Smooth muscle cell (in vitro differentiated cells): ENCODE results near the gene ACSL4. TPM values are rescaled to one million over a fixed set of nuclear protein-coding genes. Genes with fewer than 3 reads are reported as not detected.

Experiments used
- DNase-seq: peaks from one replicate; lab custom pipeline; 2025; ENCODE audit not compliant: unreplicated experiment; lab: John Stamatoyannopoulos, UW
- H2AFZ ChIP-seq: fragments of 200-600 bp; sonication (generic); 2 replicates; pipeline ENCODE4 v1.6.0; 2016; ENCODE audit warnings: antibody characterized with exemption, low read depth, mild to moderate bottlenecking
- H3F3A ChIP-seq: fragments of 200-600 bp; sonication (generic); 2 replicates; pipeline ENCODE4 v1.6.0; 2017; ENCODE audit warnings: antibody characterized with exemption, low read depth
- H3K27ac ChIP-seq: fragments of 200-600 bp; sonication (generic); 2 replicates; pipeline ENCODE4 v1.5.1; 2016; ENCODE audit warnings: low read depth, mild to moderate bottlenecking
- H3K27me3 ChIP-seq: fragments of 200-600 bp; sonication (generic); 2 replicates; pipeline ENCODE4 v1.6.1; 2016; ENCODE audit warnings: low read depth, mild to moderate bottlenecking
- H3K36me3 ChIP-seq: fragments of 200-600 bp; sonication (generic); 2 replicates; pipeline ENCODE4 v1.5.1; 2016; ENCODE audit warnings: low read depth
- H3K4me1 ChIP-seq: fragments of 200-600 bp; sonication (generic); 2 replicates; pipeline ENCODE4 v1.5.1; 2016; ENCODE audit warnings: low read depth
- H3K4me2 ChIP-seq: fragments of 200-600 bp; sonication (generic); 2 replicates; pipeline ENCODE4 v1.6.0; 2016; ENCODE audit warnings: mild to moderate bottlenecking
- H3K4me3 ChIP-seq: fragments of 200-600 bp; sonication (generic); 2 replicates; pipeline ENCODE4 v1.5.1; 2016; ENCODE audit warnings: mild to moderate bottlenecking
- H3K79me2 ChIP-seq: fragments of 200-600 bp; sonication (generic); 2 replicates; pipeline ENCODE4 v1.6.0; 2016; ENCODE audit warnings: low read depth, mild to moderate bottlenecking
- H3K9ac ChIP-seq: fragments of 200-600 bp; sonication (generic); 2 replicates; pipeline ENCODE4 v1.6.0; 2016; ENCODE audit warnings: low read depth
- H3K9me3 ChIP-seq: fragments of 200-600 bp; sonication (generic); replicated peaks from 2 replicates; pipeline ENCODE4 v1.5.1; 2016; ENCODE audit warnings: low read depth
- H4K20me1 ChIP-seq: fragments of 200-600 bp; sonication (generic); 2 replicates; pipeline ENCODE4 v1.6.0; 2016; ENCODE audit warnings: low read depth
- WGBS: methylation state at CpG from one replicate; pipeline ENCODE4 v1.1.7; 2016; ENCODE audit warnings: low lambda C conversion rate; 5-methylcytosine and 5-hydroxymethylcytosine counted together
- polyA plus RNA-seq: library from polyadenylated mRNA; unstranded; fragments of >200 nt; fragmentation: Nextera tagmentation; extraction: Ambion mirVana; gene quantifications from 2 replicates; pipeline ENCODE4 v1.2.1, GENCODE V29; 2016
- total RNA-seq: library from RNA; depleted of rRNA; stranded (reverse); fragments of >200 nt; gene quantifications from 2 replicates; pipeline ENCODE4 v1.2.3, GENCODE V29; 2014
- TF ChIP-seq, protein P1 (sequence below): fragments of 200-600 bp; sonication (generic); IDR thresholded peaks from 2 replicates; pipeline ENCODE4 v1.5.1; 2017; ENCODE audit warnings: borderline replicate concordance, mild to moderate bottlenecking, antibody characterized with exemption; ENCODE audit not compliant: insufficient read depth, poor library complexity, severe bottlenecking

The ACSL4 gene
- total and polyA plus RNA-seq, 2 experiments from 2014 or later, result 15.4 to 79.0 TPM

DNA sequence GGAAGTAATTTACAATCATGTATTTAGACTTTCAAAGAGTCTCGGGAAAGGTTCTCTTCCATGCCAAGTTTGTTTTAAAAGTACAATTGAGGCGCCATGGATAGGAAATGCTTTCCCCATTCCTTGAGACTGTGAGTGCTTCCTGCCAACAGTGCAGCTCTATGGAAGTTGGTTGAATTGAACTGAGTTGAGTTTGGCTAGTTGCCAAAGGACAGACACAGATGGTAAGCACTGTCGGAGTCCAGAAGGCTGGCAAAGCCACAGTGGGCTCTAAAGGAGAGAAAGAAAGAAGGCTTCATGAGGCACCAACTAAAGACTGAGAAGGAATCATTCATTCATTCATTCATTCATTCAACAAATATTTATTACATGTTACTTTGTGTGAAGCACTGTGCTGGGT, 103.7 kb downstream of the ACSL4 start:
- Histone ChIP-seq H3K9me3 (no peaks in the 10 kb centered on the region), H3K36me3 (no peaks in the 10 kb centered on the region), H3K79me2 (no peaks in the 10 kb centered on the region), H3F3A (no peaks in the 10 kb centered on the region), H2AFZ (no peak overlapping the region), H3K4me3 (no peak overlapping the region), H3K27me3 (no peaks in the 10 kb centered on the region), H3K4me1 (no peaks in the 10 kb centered on the region), H3K9ac (no peak overlapping the region), H3K4me2 (no peak overlapping the region), H3K27ac (no peak overlapping the region), H4K20me1 (no peaks in the 10 kb centered on the region)
- 82% methylated on average over 3 of the region's 3 CpGs for WGBS
- DNase-seq, result no peak
- TF ChIP-seq, protein P1, sequence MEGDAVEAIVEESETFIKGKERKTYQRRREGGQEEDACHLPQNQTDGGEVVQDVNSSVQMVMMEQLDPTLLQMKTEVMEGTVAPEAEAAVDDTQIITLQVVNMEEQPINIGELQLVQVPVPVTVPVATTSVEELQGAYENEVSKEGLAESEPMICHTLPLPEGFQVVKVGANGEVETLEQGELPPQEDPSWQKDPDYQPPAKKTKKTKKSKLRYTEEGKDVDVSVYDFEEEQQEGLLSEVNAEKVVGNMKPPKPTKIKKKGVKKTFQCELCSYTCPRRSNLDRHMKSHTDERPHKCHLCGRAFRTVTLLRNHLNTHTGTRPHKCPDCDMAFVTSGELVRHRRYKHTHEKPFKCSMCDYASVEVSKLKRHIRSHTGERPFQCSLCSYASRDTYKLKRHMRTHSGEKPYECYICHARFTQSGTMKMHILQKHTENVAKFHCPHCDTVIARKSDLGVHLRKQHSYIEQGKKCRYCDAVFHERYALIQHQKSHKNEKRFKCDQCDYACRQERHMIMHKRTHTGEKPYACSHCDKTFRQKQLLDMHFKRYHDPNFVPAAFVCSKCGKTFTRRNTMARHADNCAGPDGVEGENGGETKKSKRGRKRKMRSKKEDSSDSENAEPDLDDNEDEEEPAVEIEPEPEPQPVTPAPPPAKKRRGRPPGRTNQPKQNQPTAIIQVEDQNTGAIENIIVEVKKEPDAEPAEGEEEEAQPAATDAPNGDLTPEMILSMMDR, result no peak

DNA sequence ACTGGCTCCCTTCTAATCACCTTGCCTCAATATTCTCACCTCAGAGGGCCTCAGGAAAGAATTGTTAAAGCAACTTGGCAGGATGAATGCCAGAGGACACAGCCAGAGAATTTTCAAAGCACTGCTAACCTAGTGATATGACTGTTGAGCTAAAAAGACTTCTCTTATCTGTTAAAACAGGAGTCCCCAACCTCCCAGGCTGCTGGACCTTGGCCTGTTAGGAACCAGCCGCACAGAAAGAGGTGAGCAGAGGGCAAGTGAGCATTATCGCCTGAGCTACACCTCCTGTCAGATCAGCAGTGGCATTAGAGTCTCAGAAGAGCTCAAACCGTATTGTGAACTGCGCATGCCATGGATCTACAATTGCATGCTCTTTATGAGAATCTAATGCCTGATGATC, 106.4 kb downstream of the ACSL4 start:
- Histone ChIP-seq H3F3A (no peaks in the 10 kb centered on the region), H3K27ac (no peak overlapping the region), H3K9ac (no peak overlapping the region), H3K9me3 (no peaks in the 10 kb centered on the region), H3K4me3 (no peak overlapping the region), H4K20me1 (no peaks in the 10 kb centered on the region), H3K4me1 (no peaks in the 10 kb centered on the region), H3K4me2 (no peak overlapping the region), H3K79me2 (no peaks in the 10 kb centered on the region), H3K27me3 (no peaks in the 10 kb centered on the region), H3K36me3 (no peaks in the 10 kb centered on the region), H2AFZ (no peak overlapping the region)
- 82% methylated on average over 4 of the region's 4 CpGs for WGBS
- no peak for DNase-seq
- TF ChIP-seq, protein P1, result no peak

DNA sequence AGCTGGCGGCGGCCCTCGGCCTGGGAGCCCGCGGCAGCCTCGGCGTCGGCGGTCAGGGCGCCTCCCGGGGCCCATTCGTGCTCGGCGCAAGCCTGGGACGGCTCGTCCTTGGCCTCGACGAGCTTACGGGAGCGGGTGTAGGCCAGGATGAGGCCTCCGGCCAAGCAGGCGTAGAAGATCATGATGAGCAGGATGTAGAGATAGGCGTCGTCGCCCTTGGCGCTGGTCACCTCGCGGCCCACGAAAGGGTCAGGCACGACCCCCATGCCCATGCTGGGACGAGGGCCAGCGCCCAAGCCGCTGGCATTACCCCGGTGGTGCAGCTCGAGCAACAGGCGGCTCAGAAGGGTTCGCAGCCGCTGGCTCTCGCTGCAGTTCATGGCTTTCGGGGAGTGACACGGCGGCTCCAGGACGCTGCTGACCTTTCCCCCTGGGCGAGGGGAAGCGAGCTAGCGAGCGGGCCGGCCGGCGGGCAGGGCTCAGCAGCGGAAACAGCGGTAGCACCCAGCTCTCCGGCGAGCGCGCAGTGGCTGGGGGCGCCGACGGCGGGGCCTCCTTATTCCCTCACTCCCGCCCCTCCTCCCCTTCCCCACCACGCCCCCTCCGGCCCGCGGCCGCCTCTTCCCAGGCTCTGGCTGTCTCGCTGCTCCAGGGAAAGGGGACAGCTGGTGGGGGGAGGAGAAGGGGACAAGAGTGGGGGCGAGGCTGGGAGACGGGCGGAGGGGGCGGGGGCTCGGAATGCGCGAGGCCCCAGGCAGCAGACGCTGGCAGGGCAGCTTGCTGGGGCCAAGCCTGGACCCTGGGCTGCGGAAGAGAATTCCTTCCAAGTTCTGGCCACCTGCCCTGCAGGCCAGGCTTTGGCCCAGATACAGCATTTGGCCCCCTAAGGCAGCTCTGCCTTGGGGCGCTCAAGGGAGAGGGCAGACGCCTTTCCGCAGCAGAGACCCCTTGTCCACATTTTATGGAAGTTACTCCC, 108.1 kb downstream of the ACSL4 start, which contains the start of gene KCNE5:
TSS of gene KCNE5 (minus strand) at position 532 of the 976 bp plus-strand sequence. CDS start at position 380, 152 bp downstream.
- Histone ChIP-seq H3K27ac (no peak within 1 kb of the TSS), H3K4me3 (peak within 1 kb of the TSS; percentile 45), H3K4me2 (peak within 1 kb of the TSS; percentile 83), H3K9me3 (no peaks in the 10 kb centered on the region), H2AFZ (no peak within 1 kb of the TSS), H3K27me3 (no peaks in the 10 kb centered on the region), H3K79me2 (no peaks in the 10 kb centered on the region), H3K4me1 (no peaks in the 10 kb centered on the region), H3K9ac (no peak within 1 kb of the TSS), H3K36me3 (no peaks in the 10 kb centered on the region), H4K20me1 (no peaks in the 10 kb centered on the region), H3F3A (no peaks in the 10 kb centered on the region)
- no peak for DNase-seq
- 60% methylated on average over 65 of the region's 79 CpGs for WGBS
- TF ChIP-seq, protein P1, result no peak
